ENCODE measurements around the gene TIGD7.
A peak's percentile ranks its signal among the peaks of the same experiment; 100 is the strongest.
"Not testable (repeated sequence)": the region's sequence is repeated elsewhere in the genome, so short reads cannot be mapped to it uniquely, and the experiment has no call there.

TIGD7 gene

DNA sequence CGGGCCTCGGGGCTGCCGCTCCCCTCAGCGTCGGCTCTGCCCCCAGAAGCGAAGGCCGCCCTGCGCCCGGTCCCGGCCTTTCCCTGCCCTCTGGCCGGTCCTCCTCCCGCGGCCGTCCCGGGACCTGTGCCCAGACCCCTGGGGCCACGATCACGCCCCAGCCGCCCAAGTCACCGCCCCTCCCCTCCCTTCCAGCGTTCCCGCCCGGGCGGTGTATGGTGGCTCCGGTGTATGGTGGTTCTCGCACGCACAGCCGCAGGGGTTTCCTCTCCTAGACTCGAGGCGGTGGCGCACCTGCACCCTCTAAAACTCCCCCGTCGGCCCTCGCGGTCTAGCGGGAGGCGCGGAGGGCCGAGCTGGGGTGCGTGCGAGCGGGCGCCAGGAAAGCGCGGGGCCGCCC, 10.0 kb downstream of the TIGD7 start:
- no peak for TF ChIP-seq POLR2A (IDR thresholded peaks at IDR 0.05; ENCODE audit: low read depth, low read length)
- DNase-seq (ENCODE audit: insufficient read length, low spot score) (no peak), FAIRE-seq (no peak)

DNA sequence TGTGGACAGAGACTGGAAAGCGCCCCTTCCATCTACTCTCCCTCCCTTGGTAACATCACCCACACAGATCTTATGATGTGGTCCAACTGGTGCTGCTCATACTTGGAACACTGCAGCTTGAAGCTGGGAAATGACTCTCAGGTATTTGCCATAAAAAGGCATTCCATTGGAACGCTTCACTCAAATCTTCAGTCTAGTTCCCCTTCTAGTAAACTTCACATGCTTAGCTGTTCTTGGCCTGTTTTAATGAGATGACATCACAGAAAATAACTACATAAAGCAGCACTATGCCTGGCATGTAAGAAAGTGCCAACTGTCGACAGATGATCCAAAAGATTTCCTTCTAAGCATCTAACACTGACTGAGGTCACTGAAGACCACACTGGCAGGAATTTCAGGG, 12.6 kb downstream of the TIGD7 start:
- DNase-seq (ENCODE audit: insufficient read length, low spot score) (no peak), FAIRE-seq (no peak)
- no peak for TF ChIP-seq POLR2A (IDR thresholded peaks at IDR 0.05; ENCODE audit: low read depth, low read length)

DNA sequence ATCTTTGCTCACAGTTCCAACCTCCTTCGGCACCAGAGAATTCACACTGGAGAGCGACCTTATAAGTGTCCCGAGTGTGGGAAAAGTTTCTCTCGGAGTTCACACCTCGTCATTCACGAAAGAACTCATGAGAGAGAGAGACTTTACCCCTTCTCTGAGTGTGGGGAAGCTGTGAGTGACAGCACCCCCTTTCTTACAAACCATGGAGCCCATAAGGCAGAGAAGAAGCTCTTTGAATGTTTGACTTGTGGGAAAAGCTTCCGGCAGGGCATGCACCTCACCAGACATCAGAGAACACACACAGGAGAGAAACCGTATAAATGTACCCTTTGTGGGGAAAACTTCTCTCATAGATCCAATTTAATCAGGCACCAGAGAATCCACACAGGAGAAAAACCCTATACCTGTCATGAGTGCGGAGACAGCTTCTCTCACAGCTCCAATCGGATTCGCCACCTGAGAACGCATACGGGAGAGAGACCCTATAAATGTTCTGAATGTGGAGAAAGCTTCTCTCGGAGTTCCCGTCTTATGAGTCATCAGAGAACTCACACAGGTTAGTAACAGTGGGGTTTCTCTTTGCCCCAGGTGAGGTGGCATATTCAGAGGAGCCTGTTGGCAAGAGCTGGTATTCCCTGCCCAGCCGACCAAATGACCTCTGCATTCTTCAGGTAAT, 15.1 kb downstream of the TIGD7 start:
- no peak for DNase-seq (ENCODE audit: insufficient read length, low spot score)
- FAIRE-seq, result no peak

DNA sequence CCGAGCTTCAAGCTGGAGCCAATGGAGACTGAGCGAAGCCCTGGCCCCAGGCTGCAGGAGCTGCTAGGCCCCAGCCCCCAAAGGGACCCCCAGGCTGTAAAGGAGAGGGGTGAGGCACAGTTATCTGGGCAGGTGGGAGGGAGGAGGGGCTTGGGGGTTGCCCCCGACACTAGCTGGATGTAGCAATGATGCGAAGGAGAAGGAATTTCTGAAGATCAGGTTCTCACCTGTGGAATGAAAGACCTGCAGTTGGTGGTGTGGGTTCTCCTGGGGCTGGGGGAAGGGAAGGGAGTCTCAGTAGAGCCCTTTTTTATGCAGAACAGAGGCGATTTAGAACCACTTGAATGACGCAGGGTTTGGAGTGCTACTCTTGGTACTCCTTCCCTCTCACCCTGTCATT, 20.1 kb downstream of the TIGD7 start:
- no peak for DNase-seq (ENCODE audit: insufficient read length, low spot score)
- no peak for FAIRE-seq
- no peak for TF ChIP-seq POLR2A (IDR thresholded peaks at IDR 0.05; ENCODE audit: low read depth, low read length)

More for the DNA sequence above, 15.1 kb downstream of the TIGD7 start:
- no peak for TF ChIP-seq POLR2A (IDR thresholded peaks at IDR 0.05; ENCODE audit: low read depth, low read length)

DNA sequence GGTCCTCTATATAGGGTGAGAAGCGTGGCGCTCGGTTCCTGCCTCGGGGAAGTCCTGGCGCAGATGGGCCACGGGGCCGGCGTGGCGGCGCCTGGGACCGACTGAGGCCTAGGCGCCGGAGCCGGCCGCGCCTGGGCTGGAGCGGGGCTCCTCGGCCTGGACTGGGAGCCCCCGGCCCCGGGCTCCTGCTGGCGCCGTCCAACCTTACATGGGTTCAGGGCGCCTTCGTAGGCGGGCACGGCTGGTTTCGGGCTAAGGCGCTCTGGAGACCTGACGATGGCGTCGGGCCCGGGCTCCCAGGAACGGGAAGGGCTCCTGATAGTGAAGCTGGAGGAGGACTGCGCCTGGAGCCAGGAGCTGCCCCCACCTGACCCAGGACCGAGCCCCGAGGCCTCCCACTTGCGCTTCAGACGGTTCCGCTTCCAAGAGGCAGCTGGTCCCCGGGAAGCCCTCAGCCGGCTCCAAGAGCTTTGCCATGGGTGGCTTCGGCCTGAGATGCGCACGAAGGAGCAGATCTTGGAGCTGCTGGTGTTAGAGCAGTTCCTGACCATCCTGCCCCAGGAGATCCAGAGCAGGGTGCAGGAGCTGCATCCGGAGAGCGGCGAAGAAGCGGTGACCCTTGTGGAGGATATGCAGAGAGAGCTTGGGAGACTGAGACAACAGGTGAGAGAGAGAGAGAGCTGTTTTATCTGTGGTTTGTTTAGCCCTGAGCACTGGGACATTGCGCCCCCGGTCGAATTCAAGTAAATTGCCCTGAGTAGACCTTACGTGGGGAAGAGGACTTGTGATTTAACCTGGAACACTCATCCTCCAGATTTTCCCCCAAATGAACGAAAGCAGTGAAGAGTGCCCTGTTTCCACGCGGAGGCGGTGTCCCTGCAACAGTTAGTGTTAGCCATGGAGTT, 21.4 kb downstream of the TIGD7 start:
- FAIRE-seq (no peak), DNase-seq (ENCODE audit: insufficient read length, low spot score) (no peak)
- no peak for TF ChIP-seq POLR2A (IDR thresholded peaks at IDR 0.05; ENCODE audit: low read depth, low read length)

DNA sequence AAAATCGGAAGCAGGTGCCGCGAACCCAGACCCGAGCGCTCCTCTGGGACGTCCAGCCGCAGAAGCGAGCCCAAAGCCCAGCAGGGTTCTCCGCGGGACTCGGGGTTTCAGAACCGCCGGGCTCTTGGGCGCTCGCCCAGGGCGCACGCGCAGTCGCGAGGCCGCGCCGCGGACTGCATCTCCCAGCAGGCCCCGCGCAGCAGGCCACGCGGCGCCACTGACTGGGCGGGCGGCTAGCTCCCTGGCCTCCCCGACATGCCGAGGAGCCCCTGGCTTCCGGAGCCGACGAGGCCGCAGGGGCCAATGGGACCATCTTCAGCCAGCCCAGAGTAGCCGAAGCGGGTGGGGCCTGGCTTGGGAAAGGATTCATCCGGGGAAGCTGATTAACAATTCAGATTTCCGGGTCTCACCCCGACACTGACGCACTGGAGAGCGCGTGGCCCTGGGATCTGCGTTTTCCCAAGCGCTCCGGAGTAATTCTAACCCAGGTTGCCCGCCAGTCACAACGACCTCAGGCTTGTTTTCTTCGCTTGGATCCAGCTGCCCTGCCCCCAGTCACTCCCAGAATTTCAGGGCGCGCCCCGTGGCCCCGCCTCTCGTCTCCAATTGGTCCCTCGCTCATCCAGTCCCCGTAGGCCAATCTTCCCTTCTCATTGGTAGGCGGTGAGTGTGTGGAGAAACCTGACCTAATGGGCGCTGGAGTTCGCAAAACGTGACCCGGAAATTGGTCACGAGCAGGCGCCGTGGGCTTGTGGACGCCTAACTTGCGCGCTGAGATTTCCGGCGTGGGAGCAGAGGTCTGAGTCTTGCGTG, 22.3 kb downstream of the TIGD7 start, which contains the start of gene ZNF263:
Gene ZNF263, plus strand, starts transcription at position 762 of the 813 bp plus-strand sequence. CDS start 328 bp downstream, outside the sequence.
- peak; percentile 52 for TF ChIP-seq POLR2A (IDR thresholded peaks at IDR 0.05; ENCODE audit: low read depth, low read length)
- peak; percentile 60 for FAIRE-seq
- DNase-seq (ENCODE audit: insufficient read length, low spot score), result peak; percentile 95

DNA sequence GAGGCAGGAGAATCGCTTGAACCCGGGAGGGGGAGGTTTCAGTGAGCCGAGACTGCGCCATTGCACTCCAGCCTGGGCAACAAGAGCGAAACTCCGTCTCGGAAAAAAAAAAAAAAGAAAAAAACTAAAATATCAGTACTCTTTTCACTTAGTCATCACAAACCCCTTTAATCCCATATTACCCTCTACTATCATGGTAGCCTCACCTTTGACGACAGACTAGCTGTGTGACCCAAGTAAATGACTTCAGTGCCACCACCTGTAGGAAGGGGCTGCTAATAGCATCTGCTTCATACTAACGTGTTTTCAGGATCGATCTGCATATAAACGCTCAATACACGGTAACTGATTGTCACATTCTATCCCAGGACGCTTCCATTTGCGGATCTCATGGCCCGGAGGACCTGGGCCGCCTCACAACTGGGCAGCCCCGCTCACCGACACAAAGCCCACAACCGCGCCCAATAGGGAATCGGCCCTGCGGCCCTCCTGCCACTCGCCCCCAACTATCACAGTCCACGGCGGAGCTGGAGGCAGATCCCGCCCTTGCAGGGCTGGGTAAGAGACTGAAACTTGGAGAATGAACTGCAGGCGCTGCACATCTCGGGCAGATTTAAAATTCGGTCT, 23.0 kb downstream of the TIGD7 start:
- no peak for FAIRE-seq
- peak; percentile 71 for DNase-seq (ENCODE audit: insufficient read length, low spot score)
- TF ChIP-seq POLR2A (IDR thresholded peaks at IDR 0.05; ENCODE audit: low read depth, low read length), result no peak

DNA sequence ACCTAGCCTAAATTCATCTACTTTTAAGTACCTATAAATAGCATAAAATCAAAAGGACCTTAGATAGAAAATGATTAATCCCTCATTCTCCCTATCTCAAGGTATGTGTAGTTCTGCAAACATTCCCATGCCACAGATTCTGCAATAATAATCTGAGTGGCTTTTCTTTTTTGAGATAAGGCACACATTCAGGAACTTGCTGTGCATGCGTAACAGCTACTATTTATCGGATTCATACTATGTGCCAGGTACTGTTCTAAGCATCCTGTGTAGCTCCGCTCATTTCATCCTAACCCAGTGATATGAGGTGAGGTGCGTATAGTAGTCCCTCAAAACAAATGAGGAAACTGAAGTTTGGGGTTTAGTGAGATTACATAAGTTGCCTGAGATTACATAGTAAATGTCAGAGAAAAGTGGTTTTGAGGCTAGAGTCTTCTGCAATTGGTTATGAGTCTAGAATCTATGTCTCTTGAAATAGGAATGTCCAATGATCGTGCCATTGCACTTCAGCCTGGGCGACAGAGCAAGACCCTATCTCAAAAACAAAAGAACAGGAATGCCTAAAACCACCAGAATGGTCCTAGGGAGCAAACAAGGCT, 23.9 kb downstream of the TIGD7 start:
- DNase-seq (ENCODE audit: insufficient read length, low spot score) (no peak), FAIRE-seq (no peak)
- TF ChIP-seq POLR2A (IDR thresholded peaks at IDR 0.05; ENCODE audit: low read depth, low read length), result no peak

DNA sequence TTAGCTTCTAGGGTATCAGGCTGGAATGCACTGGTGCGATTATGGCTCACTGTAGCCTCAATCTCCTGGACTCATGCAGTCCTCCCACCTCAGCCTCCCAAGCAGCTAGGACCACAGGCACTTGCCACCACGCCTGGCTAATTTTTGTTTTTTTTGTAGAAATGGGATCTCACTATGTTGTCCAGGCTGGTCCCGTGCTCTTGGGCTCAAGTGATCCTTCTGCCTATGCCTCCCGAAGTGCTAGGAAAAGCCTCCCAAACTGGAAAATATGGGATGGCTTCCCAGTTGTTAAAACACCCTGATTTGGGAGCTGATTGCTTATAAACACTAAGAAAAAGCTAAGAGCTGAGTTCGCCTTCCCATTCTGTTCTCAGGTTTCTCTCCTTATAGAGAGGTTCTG, 28.6 kb downstream of the TIGD7 start:
- DNase-seq (ENCODE audit: insufficient read length, low spot score) (no peak), FAIRE-seq (no peak)
- TF ChIP-seq POLR2A (IDR thresholded peaks at IDR 0.05; ENCODE audit: low read depth, low read length), result no peak

DNA sequence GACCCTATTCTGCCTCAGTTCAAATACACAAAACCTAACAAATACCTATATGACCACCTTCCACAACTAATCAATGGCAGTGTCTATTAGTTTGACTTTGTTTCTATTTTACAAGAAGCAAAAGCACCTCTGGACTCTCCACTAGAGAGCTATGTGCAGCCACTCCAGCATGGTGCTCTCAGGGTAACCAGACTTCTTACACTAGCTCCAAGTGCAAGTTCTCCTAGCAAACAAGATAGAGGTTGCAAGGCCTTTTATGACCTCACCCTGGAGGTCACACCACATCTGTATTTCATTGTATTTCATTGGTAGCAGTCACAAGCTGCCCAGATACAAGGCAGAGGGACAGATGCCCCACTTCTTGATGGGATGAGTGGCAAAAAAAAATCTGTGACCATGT, 30.3 kb downstream of the TIGD7 start:
- FAIRE-seq, result no peak
- no peak for TF ChIP-seq POLR2A (IDR thresholded peaks at IDR 0.05; ENCODE audit: low read depth, low read length)
- DNase-seq (ENCODE audit: insufficient read length, low spot score), result no peak

DNA sequence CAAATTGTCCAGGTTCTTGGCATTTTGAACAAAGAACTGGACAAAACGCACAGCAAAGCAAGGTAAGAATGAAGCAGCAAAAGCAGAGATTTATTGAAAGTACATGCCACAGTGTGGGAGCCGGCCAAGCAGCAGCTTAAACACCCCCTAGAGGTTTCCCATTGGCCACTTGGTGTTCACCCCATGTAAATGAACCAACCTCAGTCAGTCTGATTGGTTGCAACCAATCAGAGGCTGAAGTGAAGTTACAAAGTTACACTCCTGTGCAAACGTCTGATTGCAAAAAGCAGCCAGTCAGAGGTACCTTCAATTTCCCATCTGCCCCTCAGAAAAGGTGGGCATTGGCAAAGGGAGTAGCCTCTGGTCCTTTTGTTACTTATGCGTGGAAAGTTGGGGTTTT, 30.7 kb downstream of the TIGD7 start:
- FAIRE-seq (no peak), DNase-seq (ENCODE audit: insufficient read length, low spot score) (no peak)
- no peak for TF ChIP-seq POLR2A (IDR thresholded peaks at IDR 0.05; ENCODE audit: low read depth, low read length)

DNA sequence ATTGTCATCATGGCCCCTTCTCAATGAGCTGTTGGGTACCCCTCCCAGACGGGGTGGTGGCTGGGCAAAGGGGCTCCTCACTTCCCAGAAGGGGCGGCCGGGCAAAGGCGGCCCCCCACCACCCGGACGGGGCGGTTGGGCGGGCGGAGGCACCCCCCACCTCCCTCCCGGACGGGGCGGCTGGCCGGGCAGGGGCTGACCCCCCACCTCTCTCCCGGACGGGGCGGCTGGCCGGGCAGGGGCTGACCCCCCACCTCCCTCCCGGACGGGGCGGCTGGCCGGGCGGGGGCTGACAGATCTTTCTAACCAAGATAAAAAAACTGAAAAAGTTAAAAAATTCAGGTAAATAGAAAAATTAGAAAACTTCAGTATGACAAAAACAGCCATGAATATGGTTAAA, 33.9 kb downstream of the TIGD7 start:
- not testable (repeated sequence) for DNase-seq (ENCODE audit: insufficient read length, low spot score); FAIRE-seq

DNA sequence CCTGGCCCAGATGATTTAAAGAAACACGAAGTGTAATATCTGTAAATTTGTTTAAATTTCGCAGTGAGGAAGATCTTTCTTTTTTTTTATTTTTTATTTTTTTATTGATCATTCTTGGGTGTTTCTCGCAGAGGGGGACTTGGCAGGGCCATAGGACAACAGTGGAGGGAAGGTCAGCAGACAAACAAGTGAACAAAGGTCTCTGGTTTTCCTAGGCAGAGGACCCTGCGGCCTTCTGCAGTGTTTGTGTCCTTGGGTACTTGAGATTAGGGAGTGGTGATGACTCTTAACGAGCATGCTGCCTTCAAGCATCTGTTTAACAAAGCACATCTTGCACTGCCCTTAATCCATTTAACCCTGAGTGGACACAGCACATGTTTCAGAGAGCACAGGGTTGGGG, 34.5 kb downstream of the TIGD7 start:
- DNase-seq (ENCODE audit: insufficient read length, low spot score); FAIRE-seq: not testable (repeated sequence)

Data from H54 (cell line).